Heart right ventricle (tissue), 16 donors: Measurements from ENCODE around the gene ZKSCAN8. TPM values are rescaled to one million over a fixed set of nuclear protein-coding genes. Genes with fewer than 3 reads are reported as not detected.
"Not testable (repeated sequence)": the region's sequence is repeated elsewhere in the genome, so short reads cannot be mapped to it uniquely, and the experiment has no call there.

Source experiments
- ATAC-seq, 8 donors: fragments of 200-7000 bp; cut with Tn5 transposase; one replicate each; pipeline ENCODE4 v1.9.1; 2020; ENCODE audit warnings: mild to moderate bottlenecking in 8 of 8, moderate library complexity in 8 of 8, moderate number of reproducible peaks in 1 of 8
- DNase-seq, 2 donors: peaks; one replicate each; pipeline ENCODE4 v3.0.0-alpha.2; 2020
- H3K27ac ChIP-seq, 10 donors: fragments of 200-600 bp; sonication (generic) in 2 of 10; one replicate each; pipeline versions ENCODE4 v1.5.0 to v1.8.0; 2020 to 2022; ENCODE audit warnings: mild to moderate bottlenecking in 3 of 10
- H3K27me3 ChIP-seq, 7 donors: fragments of 200-600 bp; one replicate each; pipeline ENCODE4 v1.8.0; 2021 to 2022; ENCODE audit warnings: mild to moderate bottlenecking in 2 of 7
- H3K36me3 ChIP-seq, 9 donors: fragments of 200-600 bp; sonication (generic) in 1 of 9; one replicate each; pipeline versions ENCODE4 v1.5.0 to v1.8.0; 2020 to 2022; ENCODE audit warnings: mild to moderate bottlenecking in 2 of 9
- H3K4me1 ChIP-seq, 9 donors: fragments of 200-600 bp; sonication (generic) in 1 of 9; one replicate each; pipeline versions ENCODE4 v1.5.0 to v1.8.0; 2020 to 2022; ENCODE audit warnings: mild to moderate bottlenecking in 4 of 9
- H3K4me3 ChIP-seq, 10 donors: fragments of 200-600 bp; sonication (generic) in 2 of 10; one replicate each; pipeline versions ENCODE4 v1.5.0 to v1.8.0; 2020 to 2022; ENCODE audit warnings: mild to moderate bottlenecking in 7 of 10, moderate library complexity in 2 of 10
- H3K9me3 ChIP-seq, 11 donors: fragments of 200-600 bp in 10 of 11; sonication (generic) in 2 of 11; one replicate each; pipeline versions ENCODE4 v1.5.0 to v1.8.0; 2013 to 2022; ENCODE audit warnings: mild to moderate bottlenecking in 2 of 11, control low read depth in 1 of 11, moderate library complexity in 1 of 11
- WGBS, 2 donors: extraction: QIAGEN DNeasy Blood & Tissue Kit; methylation state at CpG; one replicate each; pipeline ENCODE4 v1.1.7; 2013; ENCODE audit warnings: inconsistent platforms in 1 of 2; 5-methylcytosine and 5-hydroxymethylcytosine counted together
- intact Hi-C, 10 donors: fragments of 100-400 bp; cut with DNase I; formaldehyde crosslinking; loops; one replicate each; pipeline versions ENCODE4 v1.11.1 to v1.14.2; 2022
- long read RNA-seq, 3 donors: library from polyadenylated mRNA; unstranded; transcript quantifications; one replicate each; pipeline ENCODE4 v2.0.0, GENCODE V29; 2020 to 2021
- polyA plus RNA-seq, 2 donors: library from polyadenylated mRNA; stranded (reverse); fragments of 200-250 nt; gene quantifications; one replicate each; pipeline ENCODE4 v1.2.3, GENCODE V29; 2013
- total RNA-seq, 10 donors: library from RNA; stranded (reverse); fragmentation: NEBNext Ultra II Directional in 3 of 10; extraction: Animal tissue kit (Norgen Biotek cat#: 25700) in 3 of 10; gene quantifications; one replicate each; pipeline versions ENCODE4 v1.2.1 to v1.2.4, GENCODE V29; 2021 to 2023
- TF ChIP-seq, protein P1 (sequence below), 9 donors: fragments of 200-600 bp; sonication (generic) in 2 of 9; IDR thresholded peaks; one replicate each; pipeline versions ENCODE4 v1.5.0 to v1.8.0; 2021 to 2022; ENCODE audit warnings: antibody characterized with exemption in 9 of 9, mild to moderate bottlenecking in 5 of 9, moderate library complexity in 1 of 9
- donor health status: Arrhythmogenic right ventricular cardiomyopathy.
- donor health status: ischemic (EF 13 %, LVEDD 7.1; RV severe dilation, severe dysfunction).
- donor health status: healthy with polysubstance abuse.
- donor health status: DM: no; HTN: yes; CAD: no.
- donor health status: DM: no; HTN: no; CAD: no.
- donor health status: ischemic (EF 25% LVEDD 6.9; RV normal size, moderate dysfunction).
- donor health status: ischemic (EF 25% LVEDD 5.7; RV mildly dilated, moderate dysfunction).
- donor health status: healthy.
- donor health status: DM: yes; HTN: yes; CAD: no.
- donor health status: Ischemic cardiomyopathy.
- donor health status: ischemic (EF 35%, LVEDD 5.7; RV mildly dilated, moderate dysfunction).
- donor health status: nonischemic (EF 11% LVEDD 7.7; RV severe dilation, severe dysfunction).
- donor health status: DM: yes; HTN: yes; CAD: no.
- donor health status: PGD.
- donor health status: ischemic (EF 29% LVEDD 5.4; RV normal size, mild dysfunction).
- donor health status: nonischemic (EF 23%, LVEDD 6.1; RV moderate dilation, normal function).

Gene ZKSCAN8
- total RNA-seq (10 to 100 TPM; 11.8 to 18.5 (median 14.8) TPM), polyA plus RNA-seq (1 to 10 TPM; 2.7 to 4.2 TPM)
- long read RNA-seq, donor 1, partial matches to known transcripts = 0 of 2 reads
- long read RNA-seq, donor 1, other reads (novel, unspliced or antisense) = 2 of 2 reads
- long read RNA-seq, donor 2, full-length matches to known transcripts = 1 of 2 reads
- long read RNA-seq, donor 2, partial matches to known transcripts = 0 of 2 reads
- long read RNA-seq, donor 2, other reads (novel, unspliced or antisense) = 1 of 2 reads
- long read RNA-seq, donor 3, partial matches to known transcripts = 0 of 2 reads
- long read RNA-seq, donor 3, other reads (novel, unspliced or antisense) = 2 of 2 reads

DNA sequence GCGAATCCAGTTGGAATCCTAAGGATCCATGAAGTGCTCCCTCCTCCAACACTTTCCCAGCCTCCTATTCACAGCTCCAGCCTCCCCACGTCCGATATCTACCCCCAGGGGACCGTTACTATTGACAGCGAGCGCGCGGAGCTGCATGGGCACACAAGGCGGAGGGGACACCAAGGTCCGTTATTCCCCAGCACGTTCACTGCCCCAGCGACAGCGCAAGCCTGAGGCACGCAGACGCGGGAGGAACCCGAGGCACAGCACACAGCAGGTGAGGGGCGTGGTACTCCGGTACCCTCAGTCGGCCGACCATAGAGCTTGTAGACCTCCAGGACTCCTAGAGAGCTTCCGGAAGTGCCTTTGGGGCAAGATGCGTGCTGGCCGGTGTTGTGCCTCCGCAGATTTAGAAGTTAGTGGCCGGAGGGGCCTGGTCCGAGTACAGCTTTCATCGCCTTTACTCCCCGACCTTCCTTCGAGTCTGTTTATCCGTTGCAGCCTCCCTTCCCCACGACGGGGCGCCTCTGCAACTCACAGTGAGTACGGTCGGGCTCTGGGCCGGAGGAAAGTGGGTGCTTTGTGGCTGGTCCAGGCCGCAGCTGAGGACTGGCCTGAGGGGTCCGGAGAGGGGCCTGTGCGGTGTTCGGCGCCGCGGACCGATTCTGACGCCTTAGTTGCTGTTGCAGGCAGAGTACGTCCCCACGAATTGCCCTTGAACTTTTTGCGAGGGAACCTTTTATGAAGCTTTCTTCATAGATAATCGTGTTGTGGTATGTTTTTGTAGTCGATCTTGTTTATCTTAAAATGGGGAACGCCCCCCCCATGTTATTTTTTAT, at the start of gene ZKSCAN8:
Gene ZKSCAN8 (plus strand): TSS at position 384 of the 830 bp plus-strand sequence. CDS start 6,525 bp downstream, outside the sequence.
- no peaks in the 10 kb centered on the region for H3K27me3 ChIP-seq
- TF ChIP-seq, protein P1, sequence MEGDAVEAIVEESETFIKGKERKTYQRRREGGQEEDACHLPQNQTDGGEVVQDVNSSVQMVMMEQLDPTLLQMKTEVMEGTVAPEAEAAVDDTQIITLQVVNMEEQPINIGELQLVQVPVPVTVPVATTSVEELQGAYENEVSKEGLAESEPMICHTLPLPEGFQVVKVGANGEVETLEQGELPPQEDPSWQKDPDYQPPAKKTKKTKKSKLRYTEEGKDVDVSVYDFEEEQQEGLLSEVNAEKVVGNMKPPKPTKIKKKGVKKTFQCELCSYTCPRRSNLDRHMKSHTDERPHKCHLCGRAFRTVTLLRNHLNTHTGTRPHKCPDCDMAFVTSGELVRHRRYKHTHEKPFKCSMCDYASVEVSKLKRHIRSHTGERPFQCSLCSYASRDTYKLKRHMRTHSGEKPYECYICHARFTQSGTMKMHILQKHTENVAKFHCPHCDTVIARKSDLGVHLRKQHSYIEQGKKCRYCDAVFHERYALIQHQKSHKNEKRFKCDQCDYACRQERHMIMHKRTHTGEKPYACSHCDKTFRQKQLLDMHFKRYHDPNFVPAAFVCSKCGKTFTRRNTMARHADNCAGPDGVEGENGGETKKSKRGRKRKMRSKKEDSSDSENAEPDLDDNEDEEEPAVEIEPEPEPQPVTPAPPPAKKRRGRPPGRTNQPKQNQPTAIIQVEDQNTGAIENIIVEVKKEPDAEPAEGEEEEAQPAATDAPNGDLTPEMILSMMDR (IDR thresholded peaks at IDR 0.05) = no peak
- H3K4me1 ChIP-seq = peaks cover 0 to 46% (median 31%) of the 10 kb centered on the region in 9 donors
- WGBS, 2 donors = 0% methylated on average over 52 of the region's 52 CpGs
- peaks cover 0 to 32% (median 5%) of the 10 kb centered on the region in 9 donors for H3K36me3 ChIP-seq
- H3K27ac ChIP-seq = peak within 1 kb of the TSS; percentile 20 to 91 (median 80)
- no peaks in the 10 kb centered on the region for H3K9me3 ChIP-seq
- peak; percentile 70 to 81 for DNase-seq
- peak; percentile 85 to 95 (median 90) for ATAC-seq
- peak within 1 kb of the TSS; percentile 76 to 95 (median 88) for H3K4me3 ChIP-seq
- intact Hi-C loops = loop anchor here in 5 of 10 donors (2.0 to 5.0 kb wide), 4 partner anchors 76 to 216 kb away; partner anchors contain the start of gene ZSCAN9 (in 3 of the 5)

DNA sequence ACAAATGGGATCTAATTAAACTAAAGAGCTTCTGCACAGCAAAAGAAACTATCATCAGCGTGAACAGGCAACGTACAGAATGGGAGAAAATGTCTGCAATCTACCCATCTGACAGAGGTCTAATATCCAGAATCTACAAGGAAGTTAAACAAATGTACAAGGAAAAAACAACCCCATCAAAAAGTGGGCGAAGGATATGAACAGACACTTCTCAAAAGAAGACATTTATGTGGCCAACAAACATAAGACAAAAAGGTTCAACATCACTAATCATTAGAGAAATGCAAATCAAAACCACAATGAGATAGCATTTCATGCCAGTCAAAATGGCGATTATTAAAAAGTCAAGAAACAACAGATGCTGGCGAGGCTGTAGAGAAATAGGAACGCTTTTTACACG, 39.5 kb upstream of the ZKSCAN8 start:
- H3K27ac ChIP-seq, ATAC-seq, H3K9me3 ChIP-seq, H3K36me3 ChIP-seq, H3K27me3 ChIP-seq, H3K4me3 ChIP-seq, DNase-seq, intact Hi-C loops: not testable (repeated sequence)
- 77 to 78% methylated on average over 7 of the region's 7 CpGs for WGBS, 2 donors
- H3K4me1 ChIP-seq = peaks cover 0 to 13% (median 4%) of the 10 kb centered on the region in 9 donors

DNA sequence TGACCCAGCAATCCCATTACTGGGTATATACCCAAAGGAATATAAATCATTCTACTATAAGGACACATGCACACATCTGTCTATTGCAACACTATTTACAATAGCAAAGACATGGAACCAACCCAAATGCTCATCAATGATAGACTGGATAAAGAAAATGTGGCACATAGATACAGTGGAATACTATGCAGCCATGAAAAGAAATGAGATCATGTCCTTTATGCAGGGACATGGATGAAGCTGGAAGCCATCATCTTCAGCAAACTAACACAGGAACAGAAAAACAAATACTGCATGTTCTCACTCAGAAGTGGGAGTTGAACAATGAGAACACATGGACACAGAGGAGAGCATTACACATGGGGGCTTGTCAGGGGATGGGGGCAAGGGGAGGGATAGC, 39.0 kb upstream of the ZKSCAN8 start:
- peaks cover 0 to 13% (median 4%) of the 10 kb centered on the region in 9 donors for H3K4me1 ChIP-seq
- H3K9me3 ChIP-seq, ATAC-seq, DNase-seq, intact Hi-C loops, H3K4me3 ChIP-seq, H3K36me3 ChIP-seq, H3K27ac ChIP-seq, H3K27me3 ChIP-seq: not testable (repeated sequence)

DNA sequence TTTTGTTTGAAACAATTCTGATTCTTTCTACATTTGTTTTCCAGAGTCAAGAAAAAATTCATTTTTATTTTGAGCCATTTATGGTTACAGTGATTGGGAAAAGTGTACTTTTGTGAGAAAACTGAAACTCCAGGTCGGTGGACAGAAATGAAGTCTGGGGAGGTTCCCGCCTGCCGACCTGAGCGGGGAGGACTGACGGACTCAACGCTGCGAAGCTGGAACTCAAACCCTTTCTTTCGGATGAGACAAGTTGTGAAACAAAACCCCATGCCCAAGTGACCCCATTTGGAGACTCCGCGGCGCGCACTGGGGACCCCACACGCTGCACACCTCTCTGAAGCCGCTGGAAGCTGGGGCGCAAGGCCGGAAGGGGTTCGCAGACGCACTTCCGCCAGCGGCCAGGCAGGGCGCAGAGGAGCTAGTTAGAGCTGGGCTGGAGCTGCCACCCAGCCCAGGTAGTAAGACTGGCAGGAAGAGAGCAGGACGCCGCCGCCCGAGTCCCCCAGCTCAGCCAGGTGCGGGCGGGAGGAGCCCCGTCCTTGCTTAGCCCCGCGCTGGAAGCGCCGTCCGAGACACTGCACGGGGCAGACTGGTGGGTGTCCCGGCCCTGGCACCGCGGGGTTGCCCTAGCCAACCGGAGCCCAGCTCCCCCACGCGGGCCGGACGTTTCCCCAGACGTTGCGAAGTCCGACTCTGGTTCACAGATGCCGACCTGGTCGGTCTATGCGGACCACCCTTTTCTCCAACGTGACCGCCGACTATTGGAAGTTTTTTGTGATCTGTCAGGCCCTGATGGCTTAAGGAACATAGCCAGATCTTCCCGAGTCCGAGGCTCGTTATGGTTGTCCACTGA, 37.1 kb upstream of the ZKSCAN8 start:
- Histone ChIP-seq H3K36me3 (no peaks in the 10 kb centered on the region), H3K27ac (peak overlapping the region in 9 of 10 donors; percentile 66 to 91 (median 81)), H3K9me3 (no peaks in the 10 kb centered on the region), H3K4me1 (peaks cover 0 to 13% (median 4%) of the 10 kb centered on the region in 9 donors), H3K27me3 (no peaks in the 10 kb centered on the region), H3K4me3 (peak overlapping the region; percentile 60 to 88 (median 78))
- ATAC-seq = peak; percentile 96 to 100 (median 99)
- intact Hi-C loops = no loop called here
- TF ChIP-seq, protein P1 (IDR thresholded peaks at IDR 0.05) = peak; percentile 50 to 71 (median 64)
- 1% methylated on average over 54 of the region's 54 CpGs for WGBS, 2 donors
- DNase-seq = peak; percentile 80 to 82
